Left renal pelvis (tissue), 4 donors: ENCODE results near the gene BCAT1. TPM values are rescaled to one million over a fixed set of nuclear protein-coding genes. Genes with fewer than 3 reads are reported as not detected.
A peak's percentile ranks its signal among the peaks of the same experiment; 100 is the strongest.
"Not testable (repeated sequence)": the region's sequence is repeated elsewhere in the genome, so short reads cannot be mapped to it uniquely, and the experiment has no call there.

Source experiments
- DNase-seq, 4 donors: peaks; one replicate each; pipeline ENCODE4 v3.0.0-alpha.2; 2013; ENCODE audit warnings: low read depth in 4 of 4, low spot score in 3 of 4
- polyA plus RNA-seq, 4 donors: library from polyadenylated mRNA; unstranded; fragments of 120-200 nt; gene quantifications; one replicate each; pipeline ENCODE4 v1.2.1, GENCODE V29; 2013; ENCODE audit not compliant: insufficient read length in 4 of 4

BCAT1 gene
- polyA plus RNA-seq, 4 donors: 20.8 to 61.1 (median 53.5) TPM

DNA sequence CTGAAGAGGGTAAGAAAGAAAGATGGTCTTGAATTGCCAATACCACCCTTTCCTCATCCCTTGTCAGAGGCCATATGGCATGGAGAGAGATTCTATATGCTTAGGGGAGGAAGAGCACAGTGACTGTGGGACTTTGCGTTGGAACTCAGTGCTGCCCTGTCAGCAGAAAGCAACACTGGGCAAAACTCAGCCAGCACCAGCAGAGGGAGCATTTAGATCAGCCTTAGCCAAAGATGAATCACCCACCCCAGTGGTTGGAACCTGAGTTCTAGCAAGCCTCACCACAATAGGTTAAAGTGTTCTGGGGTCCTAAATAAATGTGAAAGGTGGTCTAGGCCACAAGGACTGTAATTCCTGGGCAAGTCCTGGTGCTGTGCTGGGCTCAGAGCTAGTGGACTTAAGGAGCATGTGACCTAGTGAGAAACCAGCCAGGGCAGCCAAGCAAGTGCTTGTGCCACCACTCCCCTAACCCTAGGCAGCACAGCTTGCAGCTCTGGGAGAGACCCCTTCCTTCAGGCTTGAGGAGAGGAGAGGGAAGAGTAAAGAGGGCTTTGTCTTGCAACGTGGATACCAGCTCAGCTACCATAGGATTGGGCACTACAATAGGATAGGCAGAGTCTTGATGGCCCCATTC, 11.4 kb upstream of the BCAT1 start:
- no peak for DNase-seq

DNA sequence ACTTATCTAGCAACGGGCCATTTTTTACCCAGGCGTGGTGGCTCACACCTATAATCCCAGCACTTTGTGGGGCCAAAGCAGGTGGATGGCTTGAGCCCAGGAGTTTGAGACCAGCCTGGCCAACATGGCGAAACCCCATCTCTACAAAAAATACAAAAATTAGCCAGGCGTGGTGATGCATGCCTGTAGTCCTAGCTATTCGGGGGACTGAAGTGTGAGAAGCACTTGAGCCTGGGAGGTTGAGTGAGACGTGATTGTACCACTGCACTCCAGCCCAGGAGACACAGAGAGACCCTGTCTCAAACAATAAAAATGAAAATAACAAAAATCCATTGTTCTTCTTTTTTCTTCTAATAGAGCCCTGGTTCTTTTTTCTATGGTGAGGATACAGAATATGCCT, 7.5 kb upstream of the BCAT1 start:
- DNase-seq: not testable (repeated sequence)

DNA sequence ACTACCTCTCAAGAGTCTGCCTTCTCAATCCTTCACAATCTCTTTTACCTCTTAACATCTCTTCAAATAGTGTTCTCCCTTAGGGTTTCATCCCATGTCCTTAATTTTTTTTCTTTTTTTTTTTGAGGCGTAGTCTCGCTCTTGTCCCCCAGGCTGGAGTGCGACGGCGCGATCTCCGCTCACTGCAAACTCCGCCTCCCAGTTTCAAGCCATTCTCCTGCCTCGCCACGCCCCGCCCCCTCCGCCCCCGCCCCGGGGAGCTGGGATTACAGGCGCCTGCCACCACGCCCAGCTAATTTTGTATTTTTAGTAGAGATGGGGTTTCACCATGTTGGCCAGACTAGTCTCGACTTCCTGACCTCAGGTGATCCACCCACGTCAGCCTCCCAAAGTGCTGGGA, 7.0 kb upstream of the BCAT1 start:
- DNase-seq: no peak

DNA sequence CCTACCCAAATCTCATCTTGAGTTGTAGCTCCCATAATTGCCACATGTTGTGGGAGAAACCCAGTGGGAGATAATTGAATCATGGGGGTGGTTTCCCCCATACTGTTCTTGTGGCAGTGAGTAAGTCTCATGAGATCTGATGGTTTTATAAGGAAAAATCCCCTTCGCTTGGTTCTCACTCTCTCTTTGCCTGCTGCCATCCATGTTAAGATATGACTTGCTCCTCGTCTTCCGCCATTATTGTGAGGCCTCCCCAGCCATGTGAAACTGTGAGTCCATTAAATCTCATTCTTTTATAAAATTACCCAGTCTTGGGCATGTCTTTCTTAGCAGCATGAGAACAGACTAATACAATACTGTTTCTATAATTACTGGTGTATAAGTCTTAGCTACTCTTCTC, 6.5 kb upstream of the BCAT1 start:
- DNase-seq: no peak

DNA sequence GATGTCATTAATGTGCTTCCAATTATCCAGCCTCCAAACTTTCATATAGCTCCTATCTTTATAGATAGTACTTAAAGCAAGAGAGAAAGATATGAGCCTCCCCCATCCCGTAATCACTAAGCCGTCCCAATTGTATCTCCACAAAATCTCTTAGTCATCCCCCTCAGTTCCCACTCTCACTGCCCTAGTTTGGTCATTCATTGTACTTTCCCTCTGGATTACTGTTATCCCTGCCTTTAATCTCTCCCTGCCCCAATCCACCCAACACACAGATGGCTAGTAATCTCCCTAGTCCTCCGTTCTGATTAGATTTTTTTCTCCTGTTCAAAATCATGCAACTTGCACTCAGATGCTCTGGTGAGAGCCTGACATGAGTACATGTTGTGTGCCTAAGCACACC, 5.4 kb upstream of the BCAT1 start:
- no peak for DNase-seq

DNA sequence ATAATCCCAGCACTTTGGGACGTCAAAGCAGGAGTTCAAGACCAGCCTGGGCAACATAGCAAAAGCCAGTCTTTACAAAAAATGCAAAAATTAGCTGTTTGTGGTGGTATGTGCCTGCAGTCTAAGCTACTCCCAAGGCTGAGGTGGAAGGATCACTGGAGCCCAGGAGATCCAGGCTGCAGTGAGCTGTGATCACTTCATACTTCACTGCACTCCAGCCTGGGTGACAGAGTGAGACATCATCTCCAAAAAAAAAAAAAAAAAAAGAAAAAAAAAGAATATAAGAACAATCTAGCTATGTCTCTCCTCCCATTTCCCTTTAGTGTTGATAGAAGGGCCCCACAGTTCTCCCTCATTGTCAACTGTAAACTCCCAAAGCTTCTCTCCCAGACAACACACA, 3.5 kb upstream of the BCAT1 start:
- DNase-seq: no peak

DNA sequence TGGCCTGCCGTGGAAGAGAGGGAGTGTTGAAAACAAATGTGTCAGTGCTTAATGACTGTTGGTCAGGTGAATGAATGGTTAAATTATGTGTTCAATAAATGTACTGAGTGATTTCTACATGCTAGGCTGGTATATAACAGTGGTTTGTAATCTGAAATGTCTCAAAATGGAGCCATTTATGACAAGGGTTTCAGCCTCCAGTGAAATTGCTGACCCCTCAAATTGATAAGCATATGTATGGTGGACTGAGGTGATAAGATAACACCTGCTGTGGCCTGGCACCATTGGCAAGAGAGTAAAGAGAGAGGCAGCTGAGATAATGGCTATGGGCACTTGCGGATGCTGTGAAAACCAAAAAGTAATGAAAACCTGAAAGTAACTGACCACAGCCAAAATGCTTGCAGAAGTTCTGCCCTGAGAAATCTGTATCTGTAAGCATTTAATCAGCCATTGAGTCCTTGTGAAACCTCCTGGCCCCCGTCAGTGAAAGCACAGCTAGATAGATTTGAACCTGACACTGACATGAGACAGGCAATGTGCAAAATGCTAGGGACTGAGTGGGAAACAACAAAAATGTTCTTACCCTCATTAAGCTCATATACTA, 1.4 kb upstream of the BCAT1 start:
- DNase-seq: no peak

DNA sequence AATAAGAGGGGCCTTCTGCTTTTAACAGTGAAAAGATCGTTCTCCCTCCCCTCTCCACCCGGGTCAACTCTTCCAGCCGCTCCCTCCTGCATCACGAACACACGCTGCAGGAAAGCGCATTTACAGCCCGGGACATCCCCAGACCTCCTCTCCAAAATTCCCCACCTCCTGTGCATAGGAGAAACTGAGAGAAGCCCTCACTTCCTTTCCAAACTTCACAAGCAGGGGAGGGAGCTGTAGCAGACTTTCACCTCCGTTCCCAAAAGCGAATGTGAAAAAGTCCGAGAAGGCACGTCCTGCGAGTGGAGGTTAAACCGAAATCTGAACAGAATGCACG, 513 bp downstream of the BCAT1 start:
- peak in 1 of 4 donors; percentile 14 for DNase-seq

DNA sequence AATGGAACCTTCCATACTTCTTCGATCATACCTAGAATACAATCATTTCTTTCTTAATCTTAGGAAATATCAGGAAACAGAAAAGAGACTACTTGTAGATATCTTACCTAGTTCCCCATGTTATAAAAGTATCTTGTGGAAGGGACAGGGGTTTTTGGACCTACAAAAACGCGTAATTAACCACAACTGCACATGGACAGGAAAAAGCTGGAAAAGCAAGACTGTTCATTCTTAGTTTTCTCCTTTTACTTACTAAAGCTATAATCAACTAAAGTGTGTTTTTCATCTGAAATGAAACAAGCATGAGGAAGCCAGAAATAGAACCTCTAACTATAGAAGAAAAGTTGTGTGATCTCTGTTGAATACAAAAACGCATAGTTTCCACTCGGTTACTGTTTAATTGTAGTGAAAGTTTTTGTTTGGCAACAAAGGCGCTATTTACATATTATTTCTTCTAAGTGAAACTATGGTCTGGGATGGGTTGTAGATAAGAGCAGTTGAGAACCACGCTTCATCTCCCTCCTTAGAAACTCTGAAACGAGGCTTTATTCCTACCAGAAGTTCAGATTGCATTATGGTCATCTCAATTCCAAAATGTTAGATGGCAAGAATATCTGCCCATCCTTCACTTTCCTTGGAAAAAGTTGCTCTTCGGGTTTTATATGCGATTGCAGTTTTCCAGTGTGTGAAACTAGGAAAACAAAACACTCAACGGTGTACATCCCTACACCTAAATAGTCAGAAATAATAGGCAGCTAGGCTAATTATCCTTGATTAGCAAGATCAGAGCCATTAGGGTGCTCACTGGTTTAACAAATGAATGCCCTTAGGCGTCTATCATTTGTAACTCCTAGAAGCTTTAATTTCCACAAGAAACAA, 1.1 kb downstream of the BCAT1 start:
- peak in 1 of 4 donors; percentile 16 for DNase-seq

DNA sequence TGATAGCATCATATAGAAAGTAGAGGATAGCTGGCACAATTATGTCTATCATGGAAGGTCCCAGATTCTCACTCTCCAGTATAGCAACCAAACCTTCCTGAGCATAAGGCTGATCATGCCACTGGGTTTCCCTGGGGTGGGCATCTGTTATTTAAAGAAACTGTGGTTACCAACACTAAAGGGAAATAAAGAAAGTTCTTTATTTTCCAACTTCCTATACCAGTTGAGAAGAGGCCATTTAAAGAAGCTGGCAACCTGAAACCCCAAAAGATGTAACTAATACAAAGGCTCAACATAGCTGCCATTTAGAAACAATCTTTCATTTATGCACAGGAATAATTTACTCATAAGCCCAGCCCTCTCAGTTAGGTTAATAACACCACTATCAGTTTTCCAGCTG, 3.1 kb downstream of the BCAT1 start:
- DNase-seq: no peak

DNA sequence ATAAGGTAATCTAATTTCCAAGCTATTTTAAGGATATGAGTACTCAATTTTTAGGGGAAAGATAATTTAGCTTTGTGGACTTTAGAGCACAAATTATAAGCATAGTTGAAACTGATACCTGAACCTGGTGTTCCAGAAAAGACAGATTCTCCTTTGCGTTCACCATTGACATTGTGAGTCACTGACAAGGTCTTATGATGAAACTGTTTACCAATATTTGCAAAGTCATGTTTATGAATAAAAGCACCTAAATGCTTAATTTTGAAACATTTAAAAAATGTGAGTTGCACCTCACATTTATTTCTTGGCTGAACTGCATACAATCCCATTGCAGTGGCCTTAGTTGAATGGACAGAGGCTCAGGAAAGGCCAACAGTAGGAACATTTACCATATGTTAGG, 3.9 kb downstream of the BCAT1 start:
- DNase-seq: no peak

DNA sequence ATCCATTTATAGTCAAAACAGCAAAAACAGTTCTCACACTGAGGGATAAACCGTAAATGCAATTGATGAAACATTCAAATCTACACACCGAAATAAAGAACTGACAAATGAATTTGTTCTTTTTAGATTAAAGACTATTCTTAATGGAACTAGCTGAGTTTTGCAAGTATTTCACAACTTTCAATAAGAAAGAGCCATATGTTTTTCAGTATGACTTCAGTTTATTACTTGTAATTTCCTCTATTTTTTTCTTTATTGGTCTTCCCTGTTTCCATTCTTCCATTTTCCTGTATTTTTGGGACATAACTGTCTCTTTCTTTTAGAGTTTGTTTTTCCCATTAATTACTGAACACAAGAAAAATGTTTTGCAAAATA, 4.3 kb downstream of the BCAT1 start:
- DNase-seq: no peak

DNA sequence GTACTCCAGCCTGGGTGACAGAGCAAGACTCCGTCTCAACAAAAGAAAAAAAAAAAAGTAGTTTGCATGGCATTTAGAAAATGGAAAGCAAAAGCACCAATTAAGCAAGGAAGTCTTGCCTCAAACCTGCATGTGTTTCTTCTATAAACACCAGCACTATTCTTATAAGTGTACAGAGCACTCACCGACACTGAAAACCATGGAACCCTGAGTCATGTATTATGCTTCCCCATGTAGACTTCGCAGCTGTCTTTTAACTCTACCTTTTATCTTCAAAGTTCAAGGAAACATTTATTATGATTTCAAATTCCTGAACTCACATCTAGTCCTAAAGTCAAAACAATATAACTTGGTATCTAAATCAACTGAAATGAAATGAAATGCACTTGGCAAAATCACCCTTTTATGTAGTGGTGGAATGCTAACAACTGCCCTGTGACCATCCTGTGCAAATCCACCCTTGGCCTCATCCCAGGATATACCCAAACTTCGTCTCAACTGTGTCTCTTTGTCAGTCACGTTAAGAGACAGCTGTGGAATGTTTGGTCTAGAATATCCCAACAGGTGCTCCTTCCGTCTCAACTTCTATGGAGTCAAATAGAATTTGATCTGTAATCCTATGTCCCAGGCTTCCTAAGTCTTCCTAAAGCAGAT, 4.8 kb downstream of the BCAT1 start:
- DNase-seq: no peak

DNA sequence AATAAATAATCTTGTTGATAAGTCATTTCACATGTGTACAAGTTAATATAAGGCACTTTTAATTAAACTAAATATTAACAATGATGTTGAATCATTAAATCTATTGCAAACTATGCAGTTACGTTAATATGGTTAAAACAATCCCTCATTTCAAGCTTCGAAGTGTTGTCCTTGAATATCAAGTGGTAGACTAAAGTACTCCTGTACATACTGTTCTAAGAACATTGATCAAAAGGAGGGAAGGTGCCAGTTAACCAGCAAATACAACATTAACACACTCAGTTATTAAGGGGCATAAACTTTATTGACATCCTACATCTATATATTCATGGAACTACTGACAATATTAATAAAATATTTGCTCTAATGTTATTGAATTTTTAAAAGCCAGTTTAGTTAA, 8.7 kb downstream of the BCAT1 start:
- no peak for DNase-seq

DNA sequence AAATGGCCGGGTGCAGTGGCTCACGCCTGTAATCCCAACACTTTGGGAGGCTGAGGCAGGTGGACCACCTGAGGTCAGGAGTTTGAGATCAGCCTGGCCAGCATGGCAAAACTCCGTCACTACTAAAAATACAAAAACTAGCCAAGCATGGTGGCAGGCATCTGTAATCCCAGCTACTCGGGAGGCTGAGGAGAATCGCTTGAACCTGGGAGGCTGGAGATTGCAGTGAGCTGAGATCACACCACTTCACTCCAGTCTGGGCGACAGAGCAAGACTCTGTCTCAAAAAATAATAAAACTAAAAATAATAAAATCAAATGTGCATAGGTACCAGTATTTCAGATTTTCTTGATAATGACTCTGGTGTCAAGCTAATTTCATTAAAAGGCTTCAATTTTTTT, 9.3 kb downstream of the BCAT1 start:
- not testable (repeated sequence) for DNase-seq

DNA sequence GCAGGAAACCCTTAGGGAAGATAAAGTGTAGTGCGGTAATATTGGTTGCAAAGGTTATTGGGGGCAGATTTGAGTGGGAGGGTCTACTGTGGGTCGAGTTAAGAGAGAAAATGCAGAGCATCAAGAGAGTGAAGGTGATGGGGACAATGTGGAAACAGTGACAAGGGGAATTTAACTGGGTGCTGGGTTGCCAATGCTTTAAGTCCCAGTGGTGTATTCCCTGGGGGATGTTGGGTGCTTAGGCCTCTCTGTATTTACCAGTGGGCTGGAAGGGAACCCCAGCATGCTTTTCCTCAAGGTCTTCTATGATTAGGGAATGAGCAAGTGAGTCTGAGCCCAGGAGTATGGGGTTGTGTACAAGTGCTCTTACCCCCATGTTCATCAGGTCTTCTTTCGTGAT, 10.6 kb downstream of the BCAT1 start:
- no peak for DNase-seq

DNA sequence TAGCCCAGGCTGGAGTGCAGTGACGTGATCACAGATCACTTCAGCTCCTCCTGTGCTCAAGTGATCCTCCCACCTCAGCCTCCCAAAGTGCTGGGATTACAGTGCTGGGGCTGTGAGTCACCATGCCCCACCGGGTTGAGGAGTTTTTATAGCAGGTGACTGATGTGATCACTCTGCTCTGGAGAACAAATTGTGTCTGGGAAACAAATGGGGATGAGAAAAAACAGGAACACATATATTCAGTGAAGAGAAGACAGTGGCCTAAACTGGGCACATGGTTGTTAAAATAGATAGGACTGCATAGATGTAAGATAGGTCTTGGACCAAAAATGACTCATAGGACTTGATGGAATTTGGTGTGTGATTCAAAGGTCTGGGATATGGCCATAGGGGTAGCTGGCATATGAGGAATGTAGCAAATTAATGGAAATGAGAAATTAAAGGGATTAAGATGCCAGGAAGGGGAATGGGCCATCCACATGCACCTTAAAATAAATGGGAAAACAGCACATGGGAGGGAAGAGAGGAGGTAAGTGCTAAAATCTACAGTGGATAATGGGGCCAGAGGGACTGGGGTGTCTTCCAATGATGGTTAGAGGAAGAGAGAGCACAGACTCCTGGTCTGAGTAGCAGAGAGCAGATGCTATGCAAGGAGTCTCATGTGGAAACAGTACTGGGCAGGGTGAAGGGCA, 11.2 kb downstream of the BCAT1 start:
- DNase-seq: no peak

DNA sequence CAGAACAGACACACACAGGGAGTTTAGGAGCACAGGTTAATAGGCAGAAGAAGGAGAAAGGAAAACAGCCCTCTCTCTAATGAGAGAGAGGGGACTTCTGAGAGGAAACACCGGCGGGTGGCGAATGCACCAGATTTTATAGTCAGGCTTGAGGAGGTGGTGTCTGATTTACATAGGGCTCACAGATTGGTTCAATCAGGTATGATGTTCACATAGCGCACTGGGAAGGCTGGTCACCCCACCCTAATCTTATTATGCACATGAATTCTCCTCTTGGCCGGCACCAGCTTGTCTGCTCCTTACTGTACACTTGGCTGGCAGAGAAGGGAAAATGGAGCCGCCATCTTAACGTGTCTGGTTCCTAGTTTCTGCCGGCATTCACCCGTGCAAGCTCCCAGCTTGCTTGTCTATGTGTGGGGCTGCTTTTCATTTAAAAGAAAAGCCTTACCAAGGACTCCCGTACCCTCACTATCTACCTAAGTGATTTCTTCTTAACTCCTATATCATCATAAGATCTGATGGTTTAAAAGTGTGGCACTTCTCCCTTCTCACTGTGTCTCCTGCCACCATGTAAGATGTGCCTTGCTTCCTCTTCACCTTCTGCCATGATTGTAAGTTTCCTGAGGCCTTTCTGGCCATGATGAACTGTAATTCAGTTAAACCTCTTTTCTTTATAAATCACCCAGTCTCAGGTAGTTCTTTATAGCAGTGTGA, 15.1 kb downstream of the BCAT1 start:
- DNase-seq: no peak

DNA sequence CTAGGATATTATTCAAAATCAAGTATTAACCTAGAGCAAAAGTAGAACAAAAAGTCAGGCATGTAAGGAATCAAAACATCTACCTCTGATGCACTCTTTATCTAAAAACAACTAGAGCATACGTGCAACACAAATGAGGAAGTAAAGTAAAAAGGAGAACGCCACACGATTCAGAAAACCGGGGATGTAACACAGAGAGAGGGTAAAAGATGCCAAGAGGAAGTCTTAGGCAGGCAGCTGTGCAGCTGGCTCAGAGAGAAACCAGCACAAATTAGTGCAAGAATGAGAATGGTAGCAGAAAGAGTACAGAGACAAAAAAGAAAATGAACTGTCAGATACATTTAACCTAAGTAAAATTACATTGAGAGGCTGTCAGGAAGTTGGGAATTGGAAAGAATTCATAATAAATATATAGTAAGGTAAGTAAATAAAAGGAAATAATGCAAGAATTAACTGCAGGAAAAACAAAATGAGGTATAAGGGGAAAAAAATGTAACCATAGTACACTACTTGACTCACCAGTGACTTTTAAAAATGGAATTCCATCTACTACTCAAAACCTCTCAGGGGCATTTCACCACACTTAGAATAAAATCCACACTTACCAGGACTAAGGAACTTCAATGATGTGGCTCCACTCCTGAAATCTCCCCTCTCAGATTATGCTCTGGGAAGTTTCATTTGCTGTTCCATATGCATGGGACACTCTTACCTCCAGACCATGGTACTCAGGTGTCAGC, 17.1 kb downstream of the BCAT1 start:
- DNase-seq: no peak

DNA sequence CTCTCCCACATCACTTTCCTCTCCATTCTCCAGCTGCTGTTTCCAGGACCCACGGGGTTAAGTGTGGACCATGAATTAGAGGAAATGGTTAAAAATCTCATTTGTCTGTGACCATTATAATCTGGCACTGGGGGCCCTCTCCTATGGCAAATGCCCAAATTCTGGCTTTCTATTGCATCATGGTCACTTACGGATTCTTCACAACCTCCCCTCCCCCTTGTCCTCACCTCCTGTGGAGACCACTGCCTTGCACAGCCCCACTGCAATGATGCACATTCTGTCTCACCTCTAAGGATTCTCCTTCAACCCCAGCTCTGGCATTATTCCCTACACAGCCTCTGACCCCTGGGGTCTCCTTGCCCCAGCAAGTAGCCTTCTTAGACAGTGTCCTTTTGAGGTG, 18.9 kb downstream of the BCAT1 start:
- no peak for DNase-seq
